HCT116 (cell line): Measurements from ENCODE around the gene ITPR1.

Experiments used
- EZH2phosphoT487 ChIP-seq: fragments of 200-600 bp; IDR thresholded peaks from 2 replicates; pipeline ENCODE4 v1.6.1; 2018; ENCODE audit warnings: antibody characterized with exemption, borderline replicate concordance
- POLR2AphosphoS5 ChIP-seq: IDR thresholded peaks from 2 replicates; pipeline ENCODE4 v1.6.1; 2011; ENCODE audit warnings: mild to moderate bottlenecking, low read depth, low read length, moderate library complexity

GRCh38 chr3:4734454-4734853, 241.3 kb downstream of the ITPR1 start:
- TF ChIP-seq POLR2AphosphoS5 (no peak), EZH2phosphoT487 (no peak)
